NCI-H2196 treated with DMSO at 0.1 percent for 48 hours (cell line): Measurements from ENCODE around the gene GRAMD2A.
A peak's percentile ranks its signal among the peaks of the same experiment; 100 is the strongest.

Experiments
- DNase-seq: peaks from one replicate; lab custom pipeline; 2025; ENCODE audit not compliant: unreplicated experiment; lab: John Stamatoyannopoulos, UW

The GRAMD2A gene

DNA sequence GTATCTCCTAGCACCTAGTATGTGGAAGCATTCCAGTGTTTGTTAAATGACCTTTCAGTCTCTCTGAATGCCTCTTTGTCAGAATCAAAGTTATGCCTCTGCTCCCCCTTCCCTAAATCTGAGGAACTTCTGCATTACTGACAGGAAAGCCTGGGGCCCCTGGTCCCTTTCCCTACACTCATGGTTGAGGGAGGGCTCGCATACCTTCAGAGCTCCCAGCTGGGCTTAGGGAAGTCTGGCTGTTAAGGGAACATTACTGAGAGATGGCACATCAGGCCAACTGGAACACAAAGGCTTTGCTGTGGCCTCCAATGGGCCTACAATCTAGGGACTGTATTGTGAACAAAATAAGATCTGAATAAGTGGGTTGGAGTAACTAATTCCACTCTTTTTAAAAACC, 23.1 kb upstream of the GRAMD2A start:
- DNase-seq, result no peak

DNA sequence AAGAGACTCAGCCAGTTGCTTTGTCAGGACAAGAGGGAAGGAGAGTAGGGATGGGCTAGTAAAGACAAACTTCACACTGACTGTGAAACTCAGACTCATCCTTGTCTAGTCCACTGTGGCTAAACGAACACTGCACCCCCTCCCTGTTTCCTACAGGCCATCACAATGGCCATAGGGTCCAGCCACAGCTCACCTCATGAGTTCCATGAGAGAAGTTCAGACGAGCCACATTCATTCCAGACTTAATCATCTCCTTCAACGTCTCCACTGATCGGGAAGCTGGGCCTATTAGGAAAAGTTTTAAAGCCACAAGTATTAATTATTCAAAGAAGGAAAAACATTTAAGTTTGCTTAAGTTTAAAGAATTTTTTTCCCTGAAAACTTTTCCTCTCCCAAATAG, 19.6 kb upstream of the GRAMD2A start:
- no peak for DNase-seq

DNA sequence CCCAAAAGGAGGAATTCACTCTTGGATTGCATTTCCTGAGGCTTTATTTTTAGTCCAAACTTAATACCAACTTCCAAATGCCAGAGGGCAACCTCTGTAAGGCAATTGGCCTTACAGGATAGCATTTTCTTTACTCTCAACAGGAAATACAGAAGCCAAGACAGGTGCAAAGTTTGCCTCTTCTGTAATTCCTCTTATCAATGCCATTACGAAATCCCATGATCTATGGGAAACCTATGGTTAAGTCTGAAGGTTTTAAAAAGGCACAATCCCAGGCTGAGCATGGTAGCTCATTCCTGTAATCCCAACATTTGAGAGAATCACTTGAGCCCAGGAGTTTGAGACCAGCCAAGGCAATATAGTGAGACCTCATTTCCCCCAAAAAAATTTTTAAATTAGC, 18.5 kb upstream of the GRAMD2A start:
- DNase-seq, result no peak

DNA sequence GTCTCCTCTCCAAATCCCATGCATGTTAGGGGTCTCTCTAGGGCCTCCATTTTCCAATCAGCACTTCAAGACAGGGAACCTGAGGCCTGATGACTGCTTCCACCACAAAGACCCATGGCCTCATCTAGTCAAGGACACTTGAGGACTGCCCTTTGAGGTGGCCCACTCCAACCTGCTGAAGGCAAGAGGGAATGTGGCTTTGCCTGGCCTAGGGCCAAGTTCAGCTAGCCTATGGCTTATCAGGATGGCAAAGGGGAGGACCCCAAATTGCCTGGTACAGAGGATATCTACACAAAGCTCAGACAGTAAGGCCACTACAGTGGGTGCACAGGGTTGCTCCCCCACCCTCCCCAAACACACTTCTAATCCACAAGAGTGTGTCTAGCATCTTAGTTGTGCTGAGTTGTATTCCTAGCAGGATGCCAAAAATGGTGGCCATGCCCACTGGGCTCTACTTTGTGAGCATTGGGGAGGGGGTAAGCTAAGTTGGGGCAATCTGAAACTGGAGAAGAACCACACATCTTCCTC, 10.0 kb upstream of the GRAMD2A start:
- no peak for DNase-seq

DNA sequence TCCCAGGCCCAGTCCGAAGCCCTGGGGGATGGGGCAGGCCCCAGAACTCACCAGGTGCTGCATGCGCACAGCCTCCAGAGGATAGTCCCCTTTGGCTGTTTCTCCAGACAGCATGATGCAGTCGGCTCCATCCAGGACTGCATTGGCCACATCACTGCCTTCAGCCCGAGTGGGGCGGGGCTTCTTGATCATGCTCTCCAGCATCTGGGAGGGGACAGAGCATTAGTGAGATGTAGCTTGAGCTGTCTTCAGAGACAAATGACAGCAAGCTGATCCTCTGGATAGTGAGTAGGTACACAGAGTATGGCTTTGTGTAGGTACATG, 9.1 kb upstream of the GRAMD2A start:
- no peak for DNase-seq

DNA sequence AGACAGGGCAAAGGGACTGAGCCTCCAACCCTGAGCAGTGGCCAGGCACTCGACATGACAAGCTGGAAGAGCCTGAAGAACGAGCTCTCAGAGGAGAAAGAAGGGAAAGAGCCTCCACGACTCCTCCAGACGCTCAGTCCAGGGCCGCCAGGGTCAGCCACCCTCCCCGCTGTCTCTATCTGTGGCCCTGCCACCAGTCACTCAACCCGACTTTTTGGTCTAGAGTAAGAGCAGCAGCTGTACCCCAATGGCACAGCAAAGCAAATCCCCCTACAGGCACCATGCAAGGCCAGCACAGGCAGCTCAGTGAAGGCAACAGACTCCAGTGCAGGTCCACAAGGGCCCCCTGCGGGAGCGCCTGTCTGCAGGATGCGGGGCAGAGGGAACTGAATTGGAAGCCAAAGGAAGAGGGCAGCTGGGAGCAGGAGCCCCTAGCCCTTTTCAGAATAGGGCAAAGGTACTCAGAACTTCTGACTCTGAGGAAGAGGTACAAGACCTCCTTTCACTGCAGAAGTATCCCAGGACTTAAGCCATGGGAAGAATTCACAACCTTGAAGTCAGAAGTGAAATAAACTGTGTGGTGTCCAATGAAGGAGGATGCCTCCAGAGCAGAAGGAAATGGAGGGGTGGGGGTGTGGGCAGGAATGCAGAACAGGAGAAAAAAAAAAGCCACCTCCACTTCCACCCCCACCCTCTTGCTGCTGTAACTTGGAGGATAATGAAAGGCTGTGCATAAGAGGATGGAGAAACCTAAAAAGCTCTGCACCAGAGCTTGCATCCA, 8.5 kb upstream of the GRAMD2A start:
- DNase-seq, result no peak

DNA sequence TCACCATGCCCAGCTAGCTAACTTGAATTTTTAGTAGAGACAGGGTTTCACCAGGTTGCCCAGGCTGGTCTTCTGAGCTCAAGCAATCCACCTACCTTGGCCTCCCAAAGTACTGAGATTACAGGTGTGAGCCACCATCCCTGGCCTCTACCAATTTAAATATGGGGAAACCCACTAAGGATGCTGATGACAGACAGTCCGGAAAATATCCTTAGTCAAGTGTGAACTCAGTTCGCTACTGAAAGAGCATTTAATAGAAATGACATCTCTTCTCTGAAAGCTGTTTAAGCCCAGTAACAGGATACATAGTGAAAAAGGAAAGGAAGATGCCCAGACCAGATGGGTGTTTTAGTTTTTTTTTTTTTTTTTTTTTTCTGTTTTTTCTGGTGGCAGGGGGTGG, 7.7 kb upstream of the GRAMD2A start:
- no peak for DNase-seq

DNA sequence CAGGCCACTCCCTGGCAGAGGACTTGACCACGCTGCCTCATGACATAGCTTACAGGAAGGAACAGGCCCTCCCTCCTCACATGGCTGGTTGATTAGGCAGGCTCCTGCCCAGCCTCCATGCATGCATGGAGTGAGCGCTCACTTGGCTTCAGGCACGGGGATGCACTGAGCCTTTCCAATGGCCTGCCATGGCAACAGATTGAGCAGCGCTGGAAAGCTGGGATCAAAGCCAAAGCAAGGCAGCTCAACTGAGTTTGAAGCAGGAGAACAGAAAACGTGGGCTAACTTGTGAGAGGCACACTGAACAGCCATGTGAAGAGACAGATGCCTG, 5.9 kb upstream of the GRAMD2A start:
- DNase-seq, result peak; percentile 80

DNA sequence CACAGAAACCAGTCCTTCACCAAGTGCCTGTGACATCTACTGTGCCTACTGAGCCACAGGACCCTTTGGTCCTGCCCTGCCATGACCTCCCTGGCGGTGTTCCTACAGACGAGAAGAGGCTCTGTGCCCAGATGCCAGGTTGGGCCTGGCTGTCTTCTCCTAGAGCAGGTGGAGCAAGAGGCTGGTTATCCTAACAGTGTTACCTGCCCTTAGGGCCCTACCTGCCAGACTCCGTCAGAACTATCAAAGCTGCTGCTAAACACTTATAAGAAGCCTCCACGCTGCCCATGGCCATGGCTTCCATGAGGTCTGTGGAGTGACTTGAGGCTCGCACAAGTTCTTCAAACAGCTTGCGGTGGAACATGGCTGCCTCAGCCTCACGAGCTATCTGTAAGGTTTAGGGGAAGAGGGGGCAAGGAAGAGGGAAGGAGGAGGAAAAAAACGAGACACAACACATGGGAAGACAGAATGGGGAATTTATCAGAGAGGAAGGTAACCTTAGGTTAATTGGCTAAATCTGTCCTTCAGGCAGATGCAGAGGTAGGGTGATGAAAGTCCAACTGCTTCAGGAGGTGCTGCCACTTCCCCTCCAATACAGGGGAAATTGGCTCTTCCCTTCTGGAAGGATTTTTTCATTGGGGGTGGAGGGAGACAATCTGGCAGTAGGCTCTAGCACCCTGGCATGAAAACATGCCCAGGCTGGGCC, 5.4 kb upstream of the GRAMD2A start:
- no peak for DNase-seq

DNA sequence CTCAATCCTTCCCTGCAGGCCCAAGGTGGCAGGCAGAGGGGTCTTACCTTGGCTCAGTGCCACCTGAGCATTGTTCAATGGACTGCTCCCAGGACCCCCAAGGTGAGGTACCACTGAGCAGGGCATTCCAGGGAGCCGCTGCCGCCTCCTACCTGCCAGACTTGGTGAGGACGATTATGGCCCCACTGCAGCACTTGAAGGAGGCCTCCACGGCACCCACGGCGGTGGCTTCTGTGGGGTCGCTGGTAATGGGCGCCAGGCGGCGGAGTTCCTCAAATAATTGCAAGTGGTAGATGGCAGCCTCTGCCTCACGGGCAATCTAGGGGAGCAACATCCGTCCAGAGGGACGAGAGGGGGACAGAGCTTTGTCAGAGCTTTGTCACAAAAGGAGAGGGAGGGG, 4.7 kb upstream of the GRAMD2A start:
- no peak for DNase-seq

DNA sequence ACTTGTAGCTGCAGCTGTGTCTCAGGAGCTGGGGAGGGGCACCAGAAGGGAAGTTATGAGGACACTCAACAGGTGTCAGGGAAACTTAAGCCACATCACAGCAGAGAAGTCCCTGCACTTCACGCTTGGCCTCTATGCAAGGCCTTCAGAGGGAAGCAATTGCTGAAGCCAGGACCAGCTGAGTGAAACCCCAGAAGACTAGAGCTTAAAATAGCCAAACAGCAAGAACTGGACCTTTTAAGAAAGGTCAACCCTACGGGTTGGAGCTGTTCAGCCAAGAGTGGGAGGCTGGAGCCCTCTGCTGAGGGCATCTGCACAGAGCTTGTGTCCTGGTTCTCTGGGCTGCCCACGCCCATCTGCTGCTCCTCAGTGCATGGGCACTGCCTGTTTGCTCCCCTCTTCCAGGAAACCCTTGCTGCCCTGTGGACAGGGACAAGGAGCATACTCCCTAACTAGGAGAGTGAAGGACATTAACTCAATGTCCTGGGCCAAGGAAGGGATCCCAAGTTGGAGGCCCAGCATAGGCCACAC, 3.9 kb upstream of the GRAMD2A start:
- no peak for DNase-seq

DNA sequence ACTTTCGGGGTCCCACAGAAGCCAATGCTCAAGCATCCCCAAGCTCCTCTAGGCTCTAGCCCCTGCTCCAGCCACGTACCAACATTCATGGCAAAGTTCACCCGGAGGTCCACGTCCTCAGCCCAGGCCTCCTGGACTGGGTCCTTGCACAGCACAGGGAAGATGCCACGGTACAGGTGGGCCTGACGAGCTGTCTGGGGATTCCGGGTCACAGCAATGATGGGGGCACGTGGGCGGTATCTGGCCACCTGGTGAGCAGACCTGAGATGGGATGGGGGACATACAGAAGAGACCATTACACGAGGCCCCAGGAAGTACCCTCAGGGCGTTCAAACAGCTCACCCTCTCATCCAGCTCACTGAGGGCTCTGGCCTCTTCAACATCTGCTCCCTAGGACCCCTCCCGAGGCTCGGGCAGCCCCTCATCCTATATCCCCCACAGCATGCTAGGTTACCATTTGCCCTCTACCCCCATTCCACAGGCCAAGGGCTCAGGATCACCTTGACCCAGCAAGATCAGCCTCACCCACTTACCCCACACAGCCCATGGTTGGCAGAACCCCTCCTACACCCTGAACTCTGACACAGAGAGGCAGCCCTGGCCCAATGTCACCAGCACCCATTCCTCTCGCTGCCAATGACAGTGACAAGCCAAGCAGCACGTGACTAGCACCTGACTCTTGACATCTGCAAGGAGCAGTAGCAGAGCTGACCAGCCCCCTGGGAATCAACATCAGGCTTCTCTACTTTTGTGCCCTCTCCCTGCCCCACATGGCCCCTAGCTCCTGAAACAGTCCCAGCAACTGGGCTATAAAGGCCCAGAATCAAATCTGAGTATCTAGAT, 3.0 kb upstream of the GRAMD2A start:
- no peak for DNase-seq

DNA sequence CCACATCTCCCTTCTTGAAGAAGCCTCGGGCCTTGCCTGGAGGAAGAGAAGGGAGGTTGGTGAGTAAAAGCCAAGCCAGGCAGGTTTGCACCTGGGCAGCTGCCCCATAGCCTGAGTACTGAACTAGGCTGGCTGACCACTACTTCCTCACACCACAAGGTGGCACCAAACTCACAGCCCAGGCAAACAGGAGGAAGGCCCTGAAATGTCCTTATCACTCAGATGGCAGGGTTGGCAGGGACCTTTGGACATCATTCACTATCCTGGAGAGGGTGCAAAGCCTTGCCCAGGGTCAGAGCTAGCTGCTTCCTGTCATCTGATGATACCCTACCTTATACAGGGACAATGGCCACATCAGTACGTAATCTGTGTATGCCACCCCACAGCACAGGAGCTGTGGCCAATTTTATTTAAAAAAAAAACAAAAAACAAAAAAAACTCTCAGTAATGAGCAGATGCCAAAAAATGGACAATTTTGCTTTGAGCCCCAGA, 2.2 kb upstream of the GRAMD2A start:
- DNase-seq, result peak; percentile 60

DNA sequence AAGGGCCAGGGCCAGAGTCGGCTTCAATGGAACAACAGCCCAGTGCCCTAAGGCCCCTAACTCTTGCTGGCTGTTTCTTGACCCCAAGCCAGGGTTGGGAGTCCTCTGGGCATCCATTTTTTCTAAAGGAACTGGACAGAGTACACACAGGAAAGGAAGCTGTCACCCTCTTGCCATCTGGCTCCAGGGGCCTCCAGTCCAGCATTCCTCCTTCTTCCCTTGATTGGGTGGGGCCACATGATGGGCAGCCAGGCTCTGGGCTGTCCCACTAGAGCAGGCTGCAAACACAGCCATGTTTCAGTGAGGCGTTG, 1.6 kb upstream of the GRAMD2A start:
- DNase-seq, result no peak

DNA sequence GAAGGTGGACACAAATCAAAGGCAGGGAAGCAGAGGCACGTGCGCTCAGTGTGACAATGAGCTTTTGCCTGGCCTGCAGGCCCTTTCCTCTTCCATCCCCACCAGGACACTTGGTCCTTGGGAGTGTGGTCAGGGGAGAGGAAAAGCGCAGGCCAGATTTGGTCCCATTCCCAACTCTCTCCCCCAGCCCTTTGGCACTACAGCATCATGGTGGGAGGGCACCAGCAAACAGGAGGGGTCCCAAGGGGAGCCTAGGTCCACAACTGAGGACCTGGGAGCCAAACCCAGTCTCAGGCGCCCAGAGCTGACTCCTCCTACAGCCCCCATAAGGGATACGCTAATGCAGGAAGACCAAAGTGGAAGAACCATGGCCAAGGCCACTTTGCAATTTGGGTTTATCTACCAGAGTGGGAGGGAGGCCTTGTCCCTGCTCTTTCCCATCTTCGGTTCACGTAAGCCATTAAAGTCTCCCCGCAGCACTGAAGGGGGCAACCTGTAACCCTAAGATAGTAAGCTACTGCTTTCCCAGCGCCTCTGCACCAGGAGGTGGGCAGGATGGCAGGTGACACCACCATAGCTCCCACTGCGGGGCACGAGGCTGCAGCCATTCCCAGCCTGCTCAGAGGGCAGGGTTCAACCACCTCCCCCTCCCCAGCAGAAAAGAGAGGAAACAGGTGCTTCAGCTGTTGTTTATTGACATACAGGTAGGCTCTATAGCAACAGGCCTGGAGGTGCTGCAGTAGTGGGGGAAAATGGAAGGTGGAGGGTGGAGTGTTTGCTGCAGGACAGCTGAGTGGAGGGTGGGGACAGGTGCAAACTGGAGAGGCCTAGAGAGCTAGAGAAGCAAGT, 993 bp upstream of the GRAMD2A start:
- peak; percentile 38 for DNase-seq

DNA sequence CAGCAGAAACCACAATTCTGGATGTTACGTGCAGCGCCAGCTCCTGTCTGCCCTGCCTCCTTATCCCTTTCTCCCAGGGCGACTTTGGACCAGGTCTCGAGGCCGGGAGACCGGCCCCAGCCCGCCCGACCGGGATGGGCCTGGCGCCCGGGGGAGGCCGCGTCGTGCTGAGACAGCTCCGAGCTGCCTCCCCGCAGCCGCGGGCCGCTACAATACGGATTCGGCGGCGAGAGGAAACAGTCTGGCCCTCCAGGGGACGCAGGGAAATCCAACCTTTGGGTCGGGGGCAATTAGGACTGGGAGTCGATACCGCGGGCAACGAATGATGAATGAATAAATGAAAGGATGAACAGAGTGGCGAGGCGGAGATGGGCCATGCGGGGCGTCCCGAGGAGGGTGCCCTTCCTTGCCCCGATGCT, 537 bp downstream of the GRAMD2A start:
- DNase-seq, result no peak

DNA sequence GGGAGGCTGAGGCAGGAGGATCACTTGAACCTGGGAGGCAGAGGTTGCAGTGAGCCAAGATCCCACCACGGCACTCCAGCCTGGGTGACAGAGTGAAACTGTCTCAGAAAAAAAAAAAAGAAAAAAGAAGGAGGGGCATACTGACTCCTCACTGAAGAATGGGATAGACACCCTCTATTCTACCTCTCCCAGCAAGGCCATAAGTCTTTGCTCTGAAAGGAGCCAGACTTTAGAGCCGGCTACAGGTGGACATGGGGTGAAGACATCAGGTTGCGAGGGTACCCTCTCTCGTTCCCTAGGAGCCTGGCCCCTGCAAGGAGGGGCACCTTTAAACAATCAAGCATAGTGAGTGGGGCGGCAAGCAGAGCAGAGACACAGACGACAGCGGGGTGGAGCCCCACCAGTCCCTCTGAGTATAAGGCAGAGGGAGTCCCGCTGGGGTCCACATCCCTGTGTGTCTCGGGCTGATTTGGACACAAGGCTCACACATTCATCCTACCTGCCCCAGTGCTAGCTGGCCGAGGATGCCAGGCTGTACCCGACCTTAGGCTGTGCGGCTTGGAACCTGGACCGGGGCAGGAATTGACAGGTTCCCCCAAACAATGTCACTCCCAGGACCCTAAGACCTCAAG, 1.1 kb downstream of the GRAMD2A start:
- DNase-seq, result no peak

DNA sequence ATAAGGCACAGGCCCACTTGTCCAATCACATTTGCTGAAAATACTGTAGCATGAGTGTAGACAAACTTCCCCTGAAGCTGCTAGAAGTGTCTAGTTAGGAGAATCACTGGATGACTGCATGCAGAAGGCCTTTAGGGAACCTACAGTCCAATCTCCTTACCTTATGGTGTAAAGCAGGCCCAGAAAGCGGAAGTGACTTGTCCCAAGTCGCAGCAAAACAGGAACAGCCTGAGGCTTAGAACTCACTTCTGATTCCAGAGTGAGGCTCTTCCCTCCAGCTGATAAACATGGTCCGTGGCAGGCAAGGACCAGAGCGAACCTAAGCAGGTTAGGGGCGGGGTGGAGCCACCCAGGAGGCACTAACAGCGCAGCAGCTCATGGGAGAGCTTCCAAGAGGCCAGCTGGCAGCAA, 2.5 kb downstream of the GRAMD2A start:
- DNase-seq, result no peak

DNA sequence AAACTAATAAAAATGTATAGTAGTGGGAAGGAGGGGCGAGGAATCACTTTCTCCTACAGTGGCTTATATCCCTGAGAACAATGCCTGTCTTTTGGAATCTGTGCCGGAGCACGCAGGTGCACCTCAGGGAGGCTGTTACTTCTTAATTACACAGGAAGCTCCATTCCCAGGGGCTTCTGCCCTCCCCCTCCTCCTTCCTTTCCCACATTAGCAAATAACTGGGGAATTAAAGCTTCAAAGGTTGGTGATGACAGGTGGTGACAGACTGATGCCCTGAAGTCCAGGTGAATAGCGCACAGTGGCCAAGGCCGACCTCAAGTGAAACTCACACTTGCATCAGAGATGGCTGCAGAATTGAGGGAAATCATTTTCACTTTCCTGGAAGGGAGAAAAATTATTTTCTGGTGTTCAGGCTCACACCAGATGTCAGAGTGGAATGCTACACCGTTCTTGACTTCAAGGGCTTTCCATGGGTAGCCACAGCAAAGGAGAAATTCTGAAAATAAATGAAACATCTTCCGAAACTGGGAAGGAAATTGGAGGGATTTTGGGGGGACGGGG, 3.7 kb downstream of the GRAMD2A start:
- no peak for DNase-seq

DNA sequence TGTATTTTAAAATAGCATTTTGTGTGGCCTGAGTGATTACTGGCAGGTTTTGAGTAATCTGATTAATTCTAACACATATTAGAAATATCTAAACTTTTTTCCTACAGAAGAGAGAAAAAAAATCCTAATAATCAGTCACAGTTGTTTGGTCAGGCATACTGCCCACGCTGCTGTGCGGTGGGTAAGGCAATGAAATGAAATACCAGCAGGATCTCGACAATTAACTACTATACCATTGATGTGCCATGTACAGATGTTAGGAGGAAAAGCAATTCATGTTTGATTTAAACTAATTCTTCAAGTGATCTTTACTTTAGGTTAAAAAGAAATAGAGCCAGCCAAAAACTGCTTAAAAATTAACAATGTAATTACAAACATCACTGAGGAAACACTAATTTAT, 5.2 kb downstream of the GRAMD2A start:
- no peak for DNase-seq
